Calu3 (cell line): ENCODE measurements around the gene FAM180B. TPM values are rescaled to one million over a fixed set of nuclear protein-coding genes. Genes with fewer than 3 reads are reported as not detected.
A peak's percentile ranks its signal among the peaks of the same experiment; 100 is the strongest.

Experiments
- BruUV-seq: library from RNA; stranded (reverse); fragments of 400-500 nt; replicated peaks from 2 replicates; lab custom pipeline; 2021; lab: Mats Ljungman, UMichigan
- CTCF ChIA-PET: fragments of 300-600 bp; sonication (Branson Sonifier 250); formaldehyde crosslinking; loops from one replicate; lab custom pipeline; 2022; ENCODE audit warnings: antibody characterized with exemption; lab: Charles Lee
- DNase-seq: peaks from one replicate; pipeline ENCODE4 v3.0.0; 2022
- H3K27ac Mint-ChIP-seq: one replicate; pipeline ENCODE4 v1.8.0; 2022; ENCODE audit warnings: mixed read lengths; ENCODE audit not compliant: unreplicated experiment
- H3K27me3 Mint-ChIP-seq: one replicate; pipeline ENCODE4 v1.8.0; 2022; ENCODE audit warnings: mixed read lengths; ENCODE audit not compliant: unreplicated experiment
- H3K36me3 Mint-ChIP-seq: one replicate; pipeline ENCODE4 v1.8.0; 2022; ENCODE audit warnings: mild to moderate bottlenecking, moderate library complexity, mixed read lengths; ENCODE audit not compliant: insufficient read depth, unreplicated experiment
- H3K4me1 Mint-ChIP-seq: one replicate; pipeline ENCODE4 v1.8.0; 2022; ENCODE audit warnings: mild to moderate bottlenecking, low read depth, mixed read lengths; ENCODE audit not compliant: unreplicated experiment
- H3K4me3 Mint-ChIP-seq: one replicate; pipeline ENCODE4 v1.8.0; 2022; ENCODE audit warnings: mild to moderate bottlenecking, low read depth, moderate library complexity, mixed read lengths; ENCODE audit not compliant: unreplicated experiment
- H3K9me3 Mint-ChIP-seq: one replicate; pipeline ENCODE4 v1.8.0; 2022; ENCODE audit warnings: low read depth, mixed read lengths; ENCODE audit not compliant: unreplicated experiment
- CTCF ChIP-seq: fragments of 200-600 bp; IDR thresholded peaks from one replicate; pipeline ENCODE4 v1.8.0; 2022; ENCODE audit warnings: antibody characterized with exemption; ENCODE audit not compliant: unreplicated experiment
- intact Hi-C: fragments of 100-400 bp; cut with micrococcal nuclease; formaldehyde crosslinking; loops from one replicate; pipeline ENCODE4 v1.10.0; 2022; ENCODE audit not compliant: unreplicated experiment
- total RNA-seq: library from RNA; stranded (reverse); gene quantifications from 2 replicates; pipeline ENCODE4 v1.2.3, GENCODE V29; 2022

Gene FAM180B
- total RNA-seq, 1 experiment from 2014 or later = not detected

- Mint-ChIP-seq H3K4me1 (no peaks in the 10 kb centered on the region), H3K27ac (no peak overlapping the region), H3K9me3 (no peaks in the 10 kb centered on the region), H3K36me3 (no peaks in the 10 kb centered on the region), H3K27me3 (peaks cover 19% of the 10 kb centered on the region), H3K4me3 (no peak overlapping the region)
- CTCF ChIA-PET = no interaction called here
- TF ChIP-seq CTCF = no peak
- intact Hi-C loops = no loop called here
- BruUV-seq = no TSS peak
- no peak for DNase-seq
These were observed 23.2 kb downstream of the FAM180B start for GRCh38 chr11:47609675-47610074.

- intact Hi-C loops = no loop called here
- CTCF ChIA-PET = no interaction called here
These were observed 24.9 kb downstream of the FAM180B start for GRCh38 chr11:47611348-47611794.

GRCh38 chr11:47615249-47615648 lies 28.8 kb downstream of the FAM180B start:
- Mint-ChIP-seq H3K27me3 (no peaks in the 10 kb centered on the region), H3K27ac (no peak overlapping the region), H3K4me3 (no peak overlapping the region), H3K4me1 (no peaks in the 10 kb centered on the region), H3K9me3 (no peaks in the 10 kb centered on the region), H3K36me3 (peaks cover 16% of the 10 kb centered on the region)
- TF ChIP-seq CTCF = no peak
- no peak for DNase-seq
- intact Hi-C loops = no loop called here
- CTCF ChIA-PET = interaction anchor here (0.7 kb wide), 1 partner anchor 215 kb away, joined by 4 read pairs; no protein-coding TSS in a partner anchor
- no TSS peak for BruUV-seq

More at GRCh38 chr11:47611348-47611794, 24.9 kb downstream of the FAM180B start:
- DNase-seq = no peak
- H3K4me1 Mint-ChIP-seq = no peaks in the 10 kb centered on the region
- peaks cover 8% of the 10 kb centered on the region for H3K27me3 Mint-ChIP-seq
- H3K9me3 Mint-ChIP-seq = no peaks in the 10 kb centered on the region
- no TSS peak for BruUV-seq
- H3K4me3 Mint-ChIP-seq = no peak overlapping the region
- no peak for TF ChIP-seq CTCF
- H3K36me3 Mint-ChIP-seq = no peaks in the 10 kb centered on the region
- no peak overlapping the region for H3K27ac Mint-ChIP-seq

GRCh38 chr11:47616726-47617416 lies 30.4 kb downstream of the FAM180B start:
- H3K27ac Mint-ChIP-seq = no peak overlapping the region
- H3K36me3 Mint-ChIP-seq = peaks cover 23% of the 10 kb centered on the region
- H3K4me3 Mint-ChIP-seq = no peak overlapping the region
- no peaks in the 10 kb centered on the region for H3K9me3 Mint-ChIP-seq
- H3K27me3 Mint-ChIP-seq = no peaks in the 10 kb centered on the region
- H3K4me1 Mint-ChIP-seq = no peaks in the 10 kb centered on the region
- TF ChIP-seq CTCF = no peak
- no TSS peak for BruUV-seq
- peak; percentile 25 for DNase-seq
- CTCF ChIA-PET = no interaction called here
- intact Hi-C loops = no loop called here
